SK-N-SH (cell line): ENCODE results near the gene SLC9A8. TPM values are rescaled to one million over a fixed set of nuclear protein-coding genes. Genes with fewer than 3 reads are reported as not detected.

Experiments
- CTCF ChIA-PET: fragments of 300-600, 350-600 bp; formaldehyde crosslinking; extraction: SDS; loops from one replicate; lab custom pipeline; 2021; lab: Yijun Ruan, JAX
- POLR2A ChIA-PET: fragments of 350-600 bp; sonication (Branson Sonifier 250); formaldehyde crosslinking; extraction: SDS; loops from one replicate; lab custom pipeline; 2020; ENCODE audit warnings: antibody characterized with exemption, inconsistent platforms; lab: Yijun Ruan, JAX
- DNase-seq: peaks from one replicate; pipeline ENCODE4 v3.0.0; 2012
- H2AFZ ChIP-seq: fragments of 200-600 bp; sonication (generic); 2 replicates; pipeline ENCODE4 v1.8.1; 2016; ENCODE audit warnings: antibody characterized with exemption, mild to moderate bottlenecking, low read depth
- H3F3A ChIP-seq: fragments of 200-600 bp; sonication (generic); replicated peaks from 2 replicates; pipeline ENCODE3; 2016; ENCODE audit warnings: antibody characterized with exemption, mild to moderate bottlenecking; ENCODE audit not compliant: insufficient read depth
- H3K27ac ChIP-seq, 2 experiments: fragments of 200-500 bp in 1 of 2; fragments of 200-600 bp in 1 of 2; sonication (Bioruptor generic) in 1 of 2; sonication (generic), shearing (Covaris generic) in 1 of 2; 2 replicates each; pipeline versions ENCODE4 v1.5.1 to v1.6.1; 2014 to 2016; ENCODE audit warnings: low read depth in 2 of 2, inconsistent platforms in 1 of 2, low read length in 1 of 2, mild to moderate bottlenecking in 1 of 2, mixed read lengths in 1 of 2
- H3K27me3 ChIP-seq: fragments of 200-600 bp; sonication (generic), shearing (Covaris generic); 2 replicates; pipeline ENCODE4 v1.6.1; 2016; ENCODE audit warnings: mixed run types; ENCODE audit not compliant: insufficient read depth
- H3K36me3 ChIP-seq, 2 experiments: fragments of 200-500 bp in 1 of 2; fragments of 200-600 bp in 1 of 2; sonication (Bioruptor generic) in 1 of 2; sonication (generic) in 1 of 2; replicated peaks in 1 of 2; 2 replicates each; pipeline versions ENCODE3 to v1.5.1; 2014 to 2016; ENCODE audit warnings: low read length in 1 of 2, mild to moderate bottlenecking in 1 of 2; ENCODE audit not compliant: insufficient read depth in 2 of 2, control insufficient read depth in 1 of 2
- H3K4me1 ChIP-seq, 2 experiments: fragments of 200-500 bp in 1 of 2; fragments of 200-600 bp in 1 of 2; sonication (Bioruptor generic) in 1 of 2; sonication (generic), shearing (Covaris generic) in 1 of 2; 2 replicates each; pipeline versions ENCODE4 v1.5.1 to v1.6.1; 2014 to 2016; ENCODE audit warnings: low read depth in 1 of 2, low read length in 1 of 2, mixed run types in 1 of 2; ENCODE audit not compliant: insufficient read depth in 2 of 2, control insufficient read depth in 1 of 2
- H3K4me2 ChIP-seq: fragments of 200-600 bp; sonication (generic), shearing (Covaris generic); 2 replicates; pipeline ENCODE4 v1.6.1; 2017; ENCODE audit warnings: mixed run types
- H3K4me3 ChIP-seq, 2 experiments: fragments of 200-500 bp in 1 of 2; fragments of 200-600 bp in 1 of 2; sonication (Bioruptor generic) in 1 of 2; sonication (generic), shearing (Covaris generic) in 1 of 2; 2 replicates each; pipeline versions ENCODE4 v1.5.1 to v1.8.1; 2014 to 2016; ENCODE audit warnings: low read depth in 2 of 2, inconsistent platforms in 1 of 2, low read length in 1 of 2, mild to moderate bottlenecking in 1 of 2, mixed read lengths in 1 of 2, moderate library complexity in 1 of 2
- H3K79me2 ChIP-seq: fragments of 200-600 bp; sonication (generic); 2 replicates; pipeline ENCODE4 v1.8.1; 2017; ENCODE audit warnings: mild to moderate bottlenecking; ENCODE audit not compliant: insufficient read depth
- H3K9ac ChIP-seq: fragments of 200-600 bp; sonication (generic); 2 replicates; pipeline ENCODE4 v1.6.1; 2017; ENCODE audit warnings: mixed run types
- H3K9me2 ChIP-seq: fragments of 200-600 bp; sonication (generic); 2 replicates; pipeline ENCODE4 v1.6.1; 2017; ENCODE audit warnings: mixed run types
- H3K9me3 ChIP-seq: fragments of 200-600 bp; sonication (generic); 2 replicates; pipeline ENCODE4 v1.6.1; 2017; ENCODE audit warnings: mixed run types, mild to moderate bottlenecking, moderate library complexity
- H4K20me1 ChIP-seq: fragments of 200-600 bp; sonication (generic); 2 replicates; pipeline ENCODE4 v1.6.1; 2017; ENCODE audit warnings: mild to moderate bottlenecking, mixed run types; ENCODE audit not compliant: insufficient read depth
- CHD2 ChIP-seq: fragments of 150-350 bp; IDR thresholded peaks from 2 replicates; pipeline ENCODE4 v1.6.1; 2018; ENCODE audit warnings: low read length; ENCODE audit not compliant: partially characterized antibody
- EZH2phosphoT487 ChIP-seq: fragments of 200-600 bp; sonication (generic); IDR thresholded peaks from 2 replicates; pipeline ENCODE4 v1.6.1; 2017; ENCODE audit warnings: low read depth, mixed run types, mild to moderate bottlenecking, antibody characterized with exemption, moderate library complexity, borderline replicate concordance
- FOSL2 ChIP-seq: IDR thresholded peaks from 2 replicates; pipeline ENCODE4 v1.4.0; 2012; ENCODE audit warnings: low read depth, mild to moderate bottlenecking, moderate library complexity, borderline replicate concordance
- FOXJ3 ChIP-seq: sonication (generic); formaldehyde crosslinking; IDR thresholded peaks from 2 replicates; pipeline ENCODE4 v1.5.1; 2020; ENCODE audit warnings: mild to moderate bottlenecking, missing genetic modification reagents
- FOXM1 ChIP-seq: IDR thresholded peaks from 2 replicates; pipeline ENCODE4 v1.4.0; 2012; ENCODE audit warnings: low read depth, mild to moderate bottlenecking
- GATA2 ChIP-seq: sonication (generic); formaldehyde crosslinking; IDR thresholded peaks from 2 replicates; pipeline ENCODE4 v1.5.0; 2020; ENCODE audit warnings: mild to moderate bottlenecking, missing genetic modification reagents
- JUND ChIP-seq: IDR thresholded peaks from 2 replicates; pipeline ENCODE4 v1.4.0; 2012
- MEF2A ChIP-seq: IDR thresholded peaks from 2 replicates; pipeline ENCODE4 v1.4.0; 2012; ENCODE audit warnings: low read depth, borderline replicate concordance
- NFIC ChIP-seq: IDR thresholded peaks from 2 replicates; pipeline ENCODE4 v1.4.0; 2012; ENCODE audit warnings: borderline replicate concordance
- POLR2AphosphoS5 ChIP-seq: IDR thresholded peaks from 2 replicates; pipeline ENCODE4 v1.6.1; 2012; ENCODE audit warnings: low read depth, low read length
- RAD21 ChIP-seq: IDR thresholded peaks from 2 replicates; pipeline ENCODE4 v1.6.1; 2012; ENCODE audit warnings: mild to moderate bottlenecking, low read length
- RFX5 ChIP-seq: IDR thresholded peaks from 2 replicates; pipeline ENCODE4 v1.6.1; 2012; ENCODE audit warnings: mild to moderate bottlenecking, improper control_type of control experiment, low read length
- SMC3 ChIP-seq: IDR thresholded peaks from 2 replicates; pipeline ENCODE4 v1.6.1; 2012; ENCODE audit warnings: low read depth, low read length, improper control_type of control experiment
- TCF12 ChIP-seq: IDR thresholded peaks from 2 replicates; pipeline ENCODE4 v1.4.0; 2012
- TEAD4 ChIP-seq: IDR thresholded peaks from 2 replicates; pipeline ENCODE4 v1.4.0; 2012; ENCODE audit warnings: mild to moderate bottlenecking, borderline replicate concordance; ENCODE audit not compliant: insufficient read depth
- YY1 ChIP-seq: IDR thresholded peaks from 2 replicates; pipeline ENCODE4 v1.4.0; 2012; ENCODE audit warnings: low read depth, mild to moderate bottlenecking
- WGBS: methylation state at CpG from one replicate; pipeline ENCODE4 v1.1.6; 2017; ENCODE audit warnings: low lambda C conversion rate; 5-methylcytosine and 5-hydroxymethylcytosine counted together
- polyA plus RNA-seq, 3 experiments: library from polyadenylated mRNA; depleted of rRNA; stranded (reverse); fragments of >200 nt; gene quantifications; 2 replicates each; pipeline ENCODE4 v1.2.3, GENCODE V29; 2012
- TF ChIP-seq, protein P1 (sequence below): fragments of 150-350 bp; IDR thresholded peaks from 2 replicates; pipeline ENCODE4 v1.6.1; 2017; ENCODE audit warnings: antibody characterized with exemption, low read length, low read depth, borderline replicate concordance
- TF ChIP-seq, protein P2 (sequence below): IDR thresholded peaks from 2 replicates; pipeline ENCODE4 v1.4.0; 2012; ENCODE audit warnings: low read depth
- TF ChIP-seq, protein P3 (sequence below): IDR thresholded peaks from 2 replicates; pipeline ENCODE4 v1.4.0; 2012; ENCODE audit warnings: low read depth, borderline replicate concordance

SLC9A8 gene
- polyA plus RNA-seq, 1 of the 3 experiments (the other 2 are of a cell fraction) = 3.4 TPM

DNA sequence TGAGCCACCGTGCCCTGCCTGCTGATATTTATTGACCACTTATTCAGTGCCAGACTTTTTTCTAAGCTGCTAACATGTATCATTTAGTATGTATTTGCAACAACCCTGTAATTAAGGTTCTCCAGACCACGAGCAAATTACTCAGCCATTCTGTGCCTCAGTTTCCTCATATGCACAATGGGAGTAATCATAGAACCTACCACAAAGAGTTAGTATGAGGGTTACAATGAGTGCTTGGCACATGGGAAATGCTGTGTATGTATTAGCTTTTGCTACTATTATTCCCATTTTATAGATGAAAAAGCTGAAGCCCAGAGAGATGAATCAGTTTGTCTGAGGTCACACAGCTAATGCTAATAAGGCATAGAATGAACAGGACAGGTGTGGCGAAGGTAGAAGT, 20.0 kb upstream of the SLC9A8 start:
- Histone ChIP-seq H3K4me2 (no peak overlapping the region), H3K36me3 (no peaks in the 10 kb centered on the region), H2AFZ (no peak overlapping the region), H3F3A (no peaks in the 10 kb centered on the region), H3K27ac (no peak overlapping the region), H3K27me3 (no peaks in the 10 kb centered on the region), H3K9ac (no peak overlapping the region), H4K20me1 (no peaks in the 10 kb centered on the region)
- POLR2A ChIA-PET = no interaction called here
- TF ChIP-seq, protein P1, sequence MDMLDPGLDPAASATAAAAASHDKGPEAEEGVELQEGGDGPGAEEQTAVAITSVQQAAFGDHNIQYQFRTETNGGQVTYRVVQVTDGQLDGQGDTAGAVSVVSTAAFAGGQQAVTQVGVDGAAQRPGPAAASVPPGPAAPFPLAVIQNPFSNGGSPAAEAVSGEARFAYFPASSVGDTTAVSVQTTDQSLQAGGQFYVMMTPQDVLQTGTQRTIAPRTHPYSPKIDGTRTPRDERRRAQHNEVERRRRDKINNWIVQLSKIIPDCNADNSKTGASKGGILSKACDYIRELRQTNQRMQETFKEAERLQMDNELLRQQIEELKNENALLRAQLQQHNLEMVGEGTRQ = no peak
- no peak for TF ChIP-seq TEAD4
- TF ChIP-seq POLR2AphosphoS5 = no peak
- TF ChIP-seq YY1 = no peak
- no peak for TF ChIP-seq SMC3
- TF ChIP-seq RAD21 = no peak
- TF ChIP-seq, protein P2, sequence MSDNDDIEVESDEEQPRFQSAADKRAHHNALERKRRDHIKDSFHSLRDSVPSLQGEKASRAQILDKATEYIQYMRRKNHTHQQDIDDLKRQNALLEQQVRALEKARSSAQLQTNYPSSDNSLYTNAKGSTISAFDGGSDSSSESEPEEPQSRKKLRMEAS = no peak
- TF ChIP-seq FOSL2 = no peak
- TF ChIP-seq JUND = no peak
- no peak for TF ChIP-seq NFIC
- TF ChIP-seq TCF12 = no peak
- TF ChIP-seq, protein P3, sequence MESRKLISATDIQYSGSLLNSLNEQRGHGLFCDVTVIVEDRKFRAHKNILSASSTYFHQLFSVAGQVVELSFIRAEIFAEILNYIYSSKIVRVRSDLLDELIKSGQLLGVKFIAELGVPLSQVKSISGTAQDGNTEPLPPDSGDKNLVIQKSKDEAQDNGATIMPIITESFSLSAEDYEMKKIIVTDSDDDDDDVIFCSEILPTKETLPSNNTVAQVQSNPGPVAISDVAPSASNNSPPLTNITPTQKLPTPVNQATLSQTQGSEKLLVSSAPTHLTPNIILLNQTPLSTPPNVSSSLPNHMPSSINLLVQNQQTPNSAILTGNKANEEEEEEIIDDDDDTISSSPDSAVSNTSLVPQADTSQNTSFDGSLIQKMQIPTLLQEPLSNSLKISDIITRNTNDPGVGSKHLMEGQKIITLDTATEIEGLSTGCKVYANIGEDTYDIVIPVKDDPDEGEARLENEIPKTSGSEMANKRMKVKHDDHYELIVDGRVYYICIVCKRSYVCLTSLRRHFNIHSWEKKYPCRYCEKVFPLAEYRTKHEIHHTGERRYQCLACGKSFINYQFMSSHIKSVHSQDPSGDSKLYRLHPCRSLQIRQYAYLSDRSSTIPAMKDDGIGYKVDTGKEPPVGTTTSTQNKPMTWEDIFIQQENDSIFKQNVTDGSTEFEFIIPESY = no peak
- no peak for TF ChIP-seq RFX5
- TF ChIP-seq FOXM1 = no peak
- TF ChIP-seq GATA2 = no peak
- no peak for TF ChIP-seq MEF2A
- no peak for TF ChIP-seq FOXJ3 (CRISPR knock-in tag)
- TF ChIP-seq EZH2phosphoT487 = no peak
- TF ChIP-seq CHD2 = no peak
- TF ChIP-seq, all 33 proteins: peak for 0
- H3K9me2 ChIP-seq = no peaks in the 10 kb centered on the region
- CTCF ChIA-PET = no interaction called here
- H3K4me1 ChIP-seq = no peaks in the 10 kb centered on the region
- 60% methylated on average over 3 of the region's 3 CpGs for WGBS
- no peaks in the 10 kb centered on the region for H3K79me2 ChIP-seq
- no peak for DNase-seq
- no peaks in the 10 kb centered on the region for H3K9me3 ChIP-seq
- no peak overlapping the region for H3K4me3 ChIP-seq
